ENCODE data around the gene EFNB2. TPM values are rescaled to one million over a fixed set of nuclear protein-coding genes. Genes with fewer than 3 reads are reported as not detected.

The EFNB2 gene
- total and polyA plus RNA-seq, 4 donors, result 2.6 to 6.1 (median 3.4) TPM

GRCh38 chr13:106507560-106508274 lies 27.7 kb downstream of the EFNB2 start:
- H3K36me3 ChIP-seq (ENCODE audit: control insufficient read depth in 4 of 4, insufficient read depth in 3 of 4, low read depth in 1 of 4, low read length in 3 of 4), result peaks cover 0 to 1% (median 0%) of the 10 kb centered on the region in 4 donors
- no peak overlapping the region for H3K4me3 ChIP-seq (ENCODE audit: low read depth in 1 of 3, low read length in 3 of 3)
- no peaks in the 10 kb centered on the region for H3K4me1 ChIP-seq (ENCODE audit: control insufficient read depth in 4 of 4, insufficient read depth in 4 of 4, low read length in 3 of 4)
- 71% methylated on average over 11 of the region's 11 CpGs for WGBS
- TF ChIP-seq, protein P1, sequence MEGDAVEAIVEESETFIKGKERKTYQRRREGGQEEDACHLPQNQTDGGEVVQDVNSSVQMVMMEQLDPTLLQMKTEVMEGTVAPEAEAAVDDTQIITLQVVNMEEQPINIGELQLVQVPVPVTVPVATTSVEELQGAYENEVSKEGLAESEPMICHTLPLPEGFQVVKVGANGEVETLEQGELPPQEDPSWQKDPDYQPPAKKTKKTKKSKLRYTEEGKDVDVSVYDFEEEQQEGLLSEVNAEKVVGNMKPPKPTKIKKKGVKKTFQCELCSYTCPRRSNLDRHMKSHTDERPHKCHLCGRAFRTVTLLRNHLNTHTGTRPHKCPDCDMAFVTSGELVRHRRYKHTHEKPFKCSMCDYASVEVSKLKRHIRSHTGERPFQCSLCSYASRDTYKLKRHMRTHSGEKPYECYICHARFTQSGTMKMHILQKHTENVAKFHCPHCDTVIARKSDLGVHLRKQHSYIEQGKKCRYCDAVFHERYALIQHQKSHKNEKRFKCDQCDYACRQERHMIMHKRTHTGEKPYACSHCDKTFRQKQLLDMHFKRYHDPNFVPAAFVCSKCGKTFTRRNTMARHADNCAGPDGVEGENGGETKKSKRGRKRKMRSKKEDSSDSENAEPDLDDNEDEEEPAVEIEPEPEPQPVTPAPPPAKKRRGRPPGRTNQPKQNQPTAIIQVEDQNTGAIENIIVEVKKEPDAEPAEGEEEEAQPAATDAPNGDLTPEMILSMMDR (IDR thresholded peaks at IDR 0.05; ENCODE audit: low read depth, low read length, missing input control), result no peak
- TF ChIP-seq FOXA1 (IDR thresholded peaks at IDR 0.05), result no peak
- no peak for TF ChIP-seq TAF1 (conservative IDR thresholded peaks at IDR 0.05)
- TF ChIP-seq JUND (IDR thresholded peaks at IDR 0.05), result no peak
- TF ChIP-seq GABPA (IDR thresholded peaks at IDR 0.05 in 1 of 2, conservative IDR thresholded peaks at IDR 0.05 in 1 of 2), result no peak
- TF ChIP-seq ATF3 (IDR thresholded peaks at IDR 0.05), result no peak
- TF ChIP-seq SP1 (IDR thresholded peaks at IDR 0.05), result no peak
- TF ChIP-seq RAD21 (IDR thresholded peaks at IDR 0.05), result no peak
- TF ChIP-seq YY1 (IDR thresholded peaks at IDR 0.05), result no peak
- no peak for TF ChIP-seq MAX (IDR thresholded peaks at IDR 0.05)
- TF ChIP-seq REST (IDR thresholded peaks at IDR 0.05), result no peak
- TF ChIP-seq HNF4G (IDR thresholded peaks at IDR 0.05), result no peak
- no peak for TF ChIP-seq HNF4A (conservative IDR thresholded peaks at IDR 0.05)
- TF ChIP-seq, protein P2, sequence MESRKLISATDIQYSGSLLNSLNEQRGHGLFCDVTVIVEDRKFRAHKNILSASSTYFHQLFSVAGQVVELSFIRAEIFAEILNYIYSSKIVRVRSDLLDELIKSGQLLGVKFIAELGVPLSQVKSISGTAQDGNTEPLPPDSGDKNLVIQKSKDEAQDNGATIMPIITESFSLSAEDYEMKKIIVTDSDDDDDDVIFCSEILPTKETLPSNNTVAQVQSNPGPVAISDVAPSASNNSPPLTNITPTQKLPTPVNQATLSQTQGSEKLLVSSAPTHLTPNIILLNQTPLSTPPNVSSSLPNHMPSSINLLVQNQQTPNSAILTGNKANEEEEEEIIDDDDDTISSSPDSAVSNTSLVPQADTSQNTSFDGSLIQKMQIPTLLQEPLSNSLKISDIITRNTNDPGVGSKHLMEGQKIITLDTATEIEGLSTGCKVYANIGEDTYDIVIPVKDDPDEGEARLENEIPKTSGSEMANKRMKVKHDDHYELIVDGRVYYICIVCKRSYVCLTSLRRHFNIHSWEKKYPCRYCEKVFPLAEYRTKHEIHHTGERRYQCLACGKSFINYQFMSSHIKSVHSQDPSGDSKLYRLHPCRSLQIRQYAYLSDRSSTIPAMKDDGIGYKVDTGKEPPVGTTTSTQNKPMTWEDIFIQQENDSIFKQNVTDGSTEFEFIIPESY (IDR thresholded peaks at IDR 0.05), result no peak
- TF ChIP-seq NR2F2 (IDR thresholded peaks at IDR 0.05), result no peak
- no peaks in the 10 kb centered on the region for H3K9me3 ChIP-seq (ENCODE audit: control insufficient read depth in 4 of 4, low read length in 3 of 4)
- peaks cover 0 to 5% (median 0%) of the 10 kb centered on the region in 4 donors for H3K27me3 ChIP-seq (ENCODE audit: control insufficient read depth in 4 of 4, insufficient read depth in 4 of 4, low read length in 3 of 4)
- no peak overlapping the region for H3K27ac ChIP-seq (ENCODE audit: low read depth in 1 of 2, low read length in 2 of 2)
- no peak overlapping the region for H3K9ac ChIP-seq (ENCODE audit: low read depth in 1 of 2, low read length in 2 of 2)
- no peak for DNase-seq (ENCODE audit: low spot score)

Data from liver (tissue), 9 donors.